ENCODE measurements around the gene SRGAP1. TPM values are rescaled to one million over a fixed set of nuclear protein-coding genes. Genes with fewer than 3 reads are reported as not detected.

SRGAP1 gene
- total and polyA plus RNA-seq, 9 donors: 2.8 to 17.9 (median 8.6) TPM

- no peak overlapping the region for H3K4me3 ChIP-seq
- 47 to 53% (median 49%) methylated on average over 2 of the region's 2 CpGs for WGBS, 3 donors
- H3K9me3 ChIP-seq: no peaks in the 10 kb centered on the region
- no peak for TF ChIP-seq POLR2A (IDR thresholded peaks at IDR 0.05)
- no peak for TF ChIP-seq EP300 (IDR thresholded peaks at IDR 0.05)
- no peak for TF ChIP-seq CTCF (IDR thresholded peaks at IDR 0.05)
- no peak overlapping the region for H3K27ac ChIP-seq
- H3K4me1 ChIP-seq (ENCODE audit: insufficient read depth): peaks cover 5% of the 10 kb centered on the region
- no peaks in the 10 kb centered on the region for H3K27me3 ChIP-seq
- no peaks in the 10 kb centered on the region for H3K36me3 ChIP-seq
- DNase-seq: no peak
- intact Hi-C loops (cut with DNase I): no loop called here
These were observed 63.1 kb downstream of the SRGAP1 start for GRCh38 chr12:63907561-63907960.

- H3K27ac ChIP-seq: no peak overlapping the region
- H3K4me3 ChIP-seq: no peak overlapping the region
- intact Hi-C loops (cut with DNase I): no loop called here
- peaks cover 5% of the 10 kb centered on the region for H3K4me1 ChIP-seq (ENCODE audit: insufficient read depth)
- H3K36me3 ChIP-seq: no peaks in the 10 kb centered on the region
- H3K9me3 ChIP-seq: no peaks in the 10 kb centered on the region
- no peak for DNase-seq
- no peaks in the 10 kb centered on the region for H3K27me3 ChIP-seq
- no peak for TF ChIP-seq EP300 (IDR thresholded peaks at IDR 0.05)
- TF ChIP-seq POLR2A (IDR thresholded peaks at IDR 0.05): no peak
- TF ChIP-seq CTCF (IDR thresholded peaks at IDR 0.05): no peak
- 80 to 91% (median 82%) methylated on average over 1 of the region's 1 CpG for WGBS, 3 donors
These were observed 65.2 kb downstream of the SRGAP1 start for GRCh38 chr12:63909746-63910145.

- Histone ChIP-seq H3K36me3 (no peaks in the 10 kb centered on the region), H3K9me3 (no peaks in the 10 kb centered on the region), H3K27ac (no peak overlapping the region), H3K4me3 (no peak overlapping the region), H3K27me3 (no peaks in the 10 kb centered on the region), H3K4me1 (ENCODE audit: insufficient read depth) (peaks cover 9% of the 10 kb centered on the region)
- no peak for TF ChIP-seq CTCF (IDR thresholded peaks at IDR 0.05)
- TF ChIP-seq POLR2A (IDR thresholded peaks at IDR 0.05): no peak
- intact Hi-C loops (cut with DNase I): no loop called here
- DNase-seq: no peak
- 10 to 31% (median 12%) methylated on average over 4 of the region's 4 CpGs for WGBS, 3 donors
These were observed 66.8 kb downstream of the SRGAP1 start for GRCh38 chr12:63911341-63911740.

- 23 to 49% (median 30%) methylated on average over 2 of the region's 2 CpGs for WGBS, 3 donors
- intact Hi-C loops (cut with DNase I): no loop called here
- no peak for DNase-seq
- no peaks in the 10 kb centered on the region for H3K27me3 ChIP-seq
- H3K27ac ChIP-seq: no peak overlapping the region
- no peaks in the 10 kb centered on the region for H3K9me3 ChIP-seq
- no peaks in the 10 kb centered on the region for H3K36me3 ChIP-seq
- H3K4me1 ChIP-seq (ENCODE audit: insufficient read depth): peaks cover 13% of the 10 kb centered on the region
- H3K4me3 ChIP-seq: no peak overlapping the region
- TF ChIP-seq CTCF (IDR thresholded peaks at IDR 0.05) (no peak), EP300 (IDR thresholded peaks at IDR 0.05) (no peak), POLR2A (IDR thresholded peaks at IDR 0.05) (no peak)
These were observed 68.2 kb downstream of the SRGAP1 start for GRCh38 chr12:63912651-63913050.

GRCh38 chr12:63913929-63914328, 69.4 kb downstream of the SRGAP1 start:
- Histone ChIP-seq H3K36me3 (no peaks in the 10 kb centered on the region), H3K27me3 (no peaks in the 10 kb centered on the region), H3K9me3 (no peaks in the 10 kb centered on the region), H3K4me1 (ENCODE audit: insufficient read depth) (peaks cover 18% of the 10 kb centered on the region), H3K27ac (no peak overlapping the region), H3K4me3 (no peak overlapping the region)
- TF ChIP-seq POLR2A (IDR thresholded peaks at IDR 0.05) (no peak), CTCF (IDR thresholded peaks at IDR 0.05) (no peak), EP300 (IDR thresholded peaks at IDR 0.05) (no peak)
- intact Hi-C loops (cut with DNase I): no loop called here
- DNase-seq: no peak
- WGBS, 3 donors: 69 to 81% (median 74%) methylated on average over 2 of the region's 2 CpGs
